ENCODE results near the gene NGLY1. TPM values are rescaled to one million over a fixed set of nuclear protein-coding genes. Genes with fewer than 3 reads are reported as not detected.

The NGLY1 gene
- total and polyA plus RNA-seq, 9 of the 15 experiments (the other 6 are each of a cell fraction or from before 2014, with no cell fraction given): 52.2 to 124 (median 87.6) TPM

- TF ChIP-seq SRSF3 (IDR thresholded peaks at IDR 0.05; ENCODE audit: insufficient read depth, low read length) (no peak), ETV1 (tag; conservative IDR thresholded peaks at IDR 0.05; ENCODE audit: low read depth) (no peak), KDM5B (IDR thresholded peaks at IDR 0.05; ENCODE audit: insufficient replicate concordance, low read depth, low read length) (no peak), ZBTB9 (CRISPR knock-in tag; IDR thresholded peaks at IDR 0.05) (no peak), HES1 (IDR thresholded peaks at IDR 0.05; ENCODE audit: low read depth) (no peak), FOXK2 (conservative IDR thresholded peaks at IDR 0.05 in 1 of 2, IDR thresholded peaks at IDR 0.05 in 1 of 2; ENCODE audit: low read depth in 2 of 2) (no peak)
These were observed 43.3 kb upstream of the NGLY1 start (continued) for GRCh38 chr3:25826510-25826909.

GRCh38 chr3:25823314-25823713 is 40.1 kb upstream of the NGLY1 start:
- no peak for FAIRE-seq
- 1% methylated on average over 3 of the region's 3 CpGs for WGBS (ENCODE audit: insufficient coverage, low coverage, missing lambda C conversion rate)
- in situ Hi-C loops (cut with MboI): no loop called here
- TF ChIP-seq BACH1 (tag; IDR thresholded peaks at IDR 0.05): no peak
- TF ChIP-seq ZNF347 (CRISPR knock-in tag; IDR thresholded peaks at IDR 0.05; ENCODE audit: low read depth): no peak
- TF ChIP-seq JUNB (CRISPR knock-in tag; conservative IDR thresholded peaks at IDR 0.05): no peak
- no peak for TF ChIP-seq ZNF609 (CRISPR knock-in tag; IDR thresholded peaks at IDR 0.05; ENCODE audit: borderline replicate concordance)
- no peak for TF ChIP-seq FOXJ3 (CRISPR knock-in tag; IDR thresholded peaks at IDR 0.05)

More at GRCh38 chr3:25823314-25823713, 40.1 kb upstream of the NGLY1 start:
- POLR2A ChIA-PET: interaction anchor here (1.4 kb wide), 1 partner anchor 8 kb away, joined by 3 read pairs; no protein-coding TSS in a partner anchor
- H3K36me3 ChIP-seq (ENCODE audit: control insufficient read depth, insufficient read depth, low read length): no peaks in the 10 kb centered on the region
- no peaks in the 10 kb centered on the region for H3K27me3 ChIP-seq (ENCODE audit: control insufficient read depth in 2 of 2, insufficient read depth in 2 of 2, low read length in 2 of 2)
- H4K20me1 ChIP-seq (replicated peaks; ENCODE audit: control insufficient read depth, insufficient read depth, low read length): no peaks in the 10 kb centered on the region
- H3K4me1 ChIP-seq (replicated peaks in 1 of 2; ENCODE audit: control insufficient read depth in 2 of 2, insufficient read depth in 2 of 2, low read length in 2 of 2): no peaks in the 10 kb centered on the region
- H3K9me3 ChIP-seq (replicated peaks; ENCODE audit: control insufficient read depth, insufficient read depth, low read depth, low read length): no peaks in the 10 kb centered on the region
- intact Hi-C loops (cut with micrococcal nuclease): no loop called here
- H2AFZ ChIP-seq (ENCODE audit: low read depth, low read length): no peak overlapping the region
- no peak overlapping the region for H3K27ac ChIP-seq (ENCODE audit: extremely low read depth, low read depth, low read length)
- no peak for DNase-seq (ENCODE audit: extremely low read depth in 1 of 4, low spot score in 3 of 4)
- ATAC-seq: no peak
- H3K9me1 ChIP-seq (ENCODE audit: control insufficient read depth, insufficient read depth, low read length): no peaks in the 10 kb centered on the region
- no peak overlapping the region for H3K4me2 ChIP-seq (ENCODE audit: insufficient read depth, low read length)
- no TSS peak for BruUV-seq (replicated peaks)
- CTCF ChIA-PET (ENCODE audit: low intra/inter-chr PET ratio): no interaction called here
- H3K9ac ChIP-seq (ENCODE audit: insufficient read depth in 1 of 2, low read depth in 2 of 2, low read length in 2 of 2): no peak overlapping the region
- H3K4me3 ChIP-seq: no peak overlapping the region
- H3K79me2 ChIP-seq (ENCODE audit: control insufficient read depth, insufficient read depth, low read length): no peaks in the 10 kb centered on the region
